Fibroblast of lung (primary cell): Measurements from ENCODE around the gene MREG. TPM values are rescaled to one million over a fixed set of nuclear protein-coding genes. Genes with fewer than 3 reads are reported as not detected.
"Not testable (repeated sequence)": the region's sequence is repeated elsewhere in the genome, so short reads cannot be mapped to it uniquely, and the experiment has no call there.

Experiments used
- DNase-seq, 2 donors: peaks; one replicate each; pipeline versions ENCODE4 v3.0.0 to v3.0.0-alpha.2; 2010; ENCODE audit warnings: low read depth in 2 of 2
- H2AFZ ChIP-seq: 2 replicates; pipeline ENCODE4 v1.5.1; 2012; ENCODE audit warnings: low read length, control low read depth, inconsistent platforms
- H3K27ac ChIP-seq: 2 replicates; pipeline ENCODE4 v1.5.1; 2011; ENCODE audit warnings: low read length, control low read depth; ENCODE audit not compliant: insufficient read depth
- H3K27me3 ChIP-seq: 2 replicates; pipeline ENCODE4 v1.5.1; 2011; ENCODE audit warnings: mild to moderate bottlenecking, low read length; ENCODE audit not compliant: control insufficient read depth, insufficient read depth
- H3K36me3 ChIP-seq: 2 replicates; pipeline ENCODE4 v1.5.1; 2011; ENCODE audit warnings: low read length; ENCODE audit not compliant: control insufficient read depth, insufficient read depth
- H3K4me1 ChIP-seq: 2 replicates; pipeline ENCODE4 v1.5.1; 2011; ENCODE audit warnings: low read length; ENCODE audit not compliant: control insufficient read depth, insufficient read depth; ENCODE audit errors: extremely low read depth
- H3K4me2 ChIP-seq: 2 replicates; pipeline ENCODE4 v1.5.1; 2011; ENCODE audit warnings: low read length, control low read depth; ENCODE audit not compliant: insufficient read depth; ENCODE audit errors: extremely low read depth
- H3K4me3 ChIP-seq, 4 experiments: fragments of 200-600 bp in 1 of 4; sonication (generic) in 1 of 4; replicated peaks in 1 of 4; 2 replicates each; pipeline ENCODE4 v1.5.1; 2011 to 2016; ENCODE audit warnings: low read length in 4 of 4, low read depth in 3 of 4, mild to moderate bottlenecking in 3 of 4, control low read depth in 2 of 4, inconsistent platforms in 1 of 4, mixed read lengths in 1 of 4; ENCODE audit not compliant: insufficient read depth in 1 of 4; ENCODE audit errors: control extremely low read depth in 1 of 4
- H3K79me2 ChIP-seq: 2 replicates; pipeline ENCODE4 v1.5.1; 2012; ENCODE audit warnings: mild to moderate bottlenecking, low read length, inconsistent platforms; ENCODE audit not compliant: control insufficient read depth, insufficient read depth
- H3K9ac ChIP-seq: 2 replicates; pipeline ENCODE4 v1.5.1; 2011; ENCODE audit warnings: mild to moderate bottlenecking, low read length, control low read depth; ENCODE audit not compliant: insufficient read depth
- H3K9me3 ChIP-seq: 2 replicates; pipeline ENCODE4 v1.5.1; 2012; ENCODE audit warnings: low read depth, low read length; ENCODE audit not compliant: control insufficient read depth, insufficient read depth
- H4K20me1 ChIP-seq: 2 replicates; pipeline ENCODE4 v1.5.1; 2011; ENCODE audit warnings: low read length; ENCODE audit not compliant: control insufficient read depth, insufficient read depth; ENCODE audit errors: extremely low read depth
- CTCF ChIP-seq, 2 donors: IDR thresholded peaks in 1 of 2; conservative IDR thresholded peaks in 1 of 2; 1 replicate in 1 of 2; 2 replicates in 1 of 2; pipeline ENCODE4 v1.5.1; 2011 to 2012; ENCODE audit warnings: low read length in 2 of 2, control low read depth in 1 of 2, inconsistent platforms in 1 of 2, low read depth in 1 of 2, mild to moderate bottlenecking in 1 of 2
- EZH2 ChIP-seq: IDR thresholded peaks from 2 replicates; pipeline ENCODE4 v1.5.1; 2012; ENCODE audit warnings: low read length, control low read depth, mild to moderate bottlenecking; ENCODE audit errors: missing control alignments
- polyA plus RNA-seq, 2 donors: library from polyadenylated mRNA; depleted of rRNA in 1 of 2; stranded (reverse) in 1 of 2; unstranded in 1 of 2; fragments of >200 nt; gene quantifications; 2 replicates each; pipeline ENCODE4 v1.2.1, GENCODE V29; 2011 to 2012; ENCODE audit warnings: missing spikeins in 1 of 2
- total RNA-seq: library from RNA; depleted of rRNA; stranded (reverse); fragments of >200 nt; gene quantifications from 2 replicates; pipeline ENCODE4 v1.2.1, GENCODE V29; 2014

Gene MREG
- total and polyA plus RNA-seq, 2 donors (not counting 1 experiment from before 2014, with no cell fraction given), result 2.4 to 3.5 TPM

- no peak for DNase-seq
- H3K9me3 ChIP-seq, result no peaks in the 10 kb centered on the region
- TF ChIP-seq CTCF (conservative IDR thresholded peaks at IDR 0.05 in 1 of 2, IDR thresholded peaks at IDR 0.05 in 1 of 2; ENCODE audit: low read depth in 1 of 2, low read length in 2 of 2) (no peak), EZH2 (no peak)
These were observed 41.7 kb downstream of the MREG start for GRCh38 chr2:215971671-215972070.

GRCh38 chr2:215970894-215971293, 42.5 kb downstream of the MREG start:
- H3K79me2 ChIP-seq, result not testable (repeated sequence)

More at GRCh38 chr2:215971671-215972070, 41.7 kb downstream of the MREG start:
- no peak overlapping the region for H3K4me2 ChIP-seq
- no peak overlapping the region for H3K27ac ChIP-seq
- H4K20me1 ChIP-seq, result no peaks in the 10 kb centered on the region
- H3K79me2 ChIP-seq, result no peaks in the 10 kb centered on the region
- no peaks in the 10 kb centered on the region for H3K27me3 ChIP-seq
- no peak overlapping the region for H3K9ac ChIP-seq
- H3K4me1 ChIP-seq, result no peaks in the 10 kb centered on the region
- H3K4me3 ChIP-seq, result no peak overlapping the region
- H2AFZ ChIP-seq, result no peak overlapping the region
- H3K36me3 ChIP-seq, result no peaks in the 10 kb centered on the region

GRCh38 chr2:215970425-215970824, 42.9 kb downstream of the MREG start:
- no peak overlapping the region for H3K27ac ChIP-seq
- H3K27me3 ChIP-seq, result no peaks in the 10 kb centered on the region
- H3K79me2 ChIP-seq, result no peaks in the 10 kb centered on the region
- H3K36me3 ChIP-seq, result no peaks in the 10 kb centered on the region
- TF ChIP-seq CTCF (conservative IDR thresholded peaks at IDR 0.05 in 1 of 2, IDR thresholded peaks at IDR 0.05 in 1 of 2; ENCODE audit: low read depth in 1 of 2, low read length in 2 of 2) (no peak), EZH2 (no peak)
- no peak overlapping the region for H2AFZ ChIP-seq
- no peaks in the 10 kb centered on the region for H3K4me1 ChIP-seq
- H3K4me2 ChIP-seq, result no peak overlapping the region
- H4K20me1 ChIP-seq, result no peaks in the 10 kb centered on the region
- H3K4me3 ChIP-seq, result no peak overlapping the region
- no peaks in the 10 kb centered on the region for H3K9me3 ChIP-seq
- peak in 1 of 2 donors; percentile 60 for DNase-seq
- H3K9ac ChIP-seq, result no peak overlapping the region

More at GRCh38 chr2:215970894-215971293, 42.5 kb downstream of the MREG start:
- not testable (repeated sequence) for H3K9ac ChIP-seq, H4K20me1 ChIP-seq, H3K4me1 ChIP-seq, H3K36me3 ChIP-seq, H2AFZ ChIP-seq, H3K27ac ChIP-seq, H3K27me3 ChIP-seq, H3K4me2 ChIP-seq, H3K4me3 ChIP-seq, DNase-seq, H3K9me3 ChIP-seq
